Endothelial cell of umbilical vein (primary cell): ENCODE data around the gene TMCC2.
"Not testable (repeated sequence)": the region's sequence is repeated elsewhere in the genome, so short reads cannot be mapped to it uniquely, and the experiment has no call there.

Experiments used
- EZH2 ChIP-seq: IDR thresholded peaks from 2 replicates; pipeline ENCODE4 v1.6.1; 2012; ENCODE audit warnings: borderline replicate concordance, low read depth, mild to moderate bottlenecking, moderate library complexity, low read length, inconsistent platforms; ENCODE audit not compliant: severe bottlenecking
- GATA2 ChIP-seq: IDR thresholded peaks from 2 replicates; pipeline ENCODE4 v1.7.0; 2011; ENCODE audit warnings: low read depth, mild to moderate bottlenecking, moderate library complexity, mixed read lengths, low read length; ENCODE audit not compliant: insufficient read length, insufficient read depth
- POLR2AphosphoS5 ChIP-seq: IDR thresholded peaks from 2 replicates; pipeline ENCODE4 v1.6.1; 2012; ENCODE audit warnings: low read depth, mild to moderate bottlenecking, control low read depth, low read length, moderate library complexity; ENCODE audit not compliant: insufficient read depth
- TF ChIP-seq, protein P1 (sequence below), 2 donors: IDR thresholded peaks; 1 replicate in 1 of 2; 2 replicates in 1 of 2; pipeline ENCODE4 v1.5.1; 2011; ENCODE audit warnings: low read length in 2 of 2, mild to moderate bottlenecking in 2 of 2, moderate library complexity in 2 of 2, control low read depth in 1 of 2, inconsistent platforms in 1 of 2, low read depth in 1 of 2; ENCODE audit not compliant: insufficient read depth in 1 of 2; ENCODE audit errors: extremely low read depth in 1 of 2

GRCh38 chr1:205180331-205180730 lies 47.4 kb upstream of the TMCC2 start:
- TF ChIP-seq, protein P1, sequence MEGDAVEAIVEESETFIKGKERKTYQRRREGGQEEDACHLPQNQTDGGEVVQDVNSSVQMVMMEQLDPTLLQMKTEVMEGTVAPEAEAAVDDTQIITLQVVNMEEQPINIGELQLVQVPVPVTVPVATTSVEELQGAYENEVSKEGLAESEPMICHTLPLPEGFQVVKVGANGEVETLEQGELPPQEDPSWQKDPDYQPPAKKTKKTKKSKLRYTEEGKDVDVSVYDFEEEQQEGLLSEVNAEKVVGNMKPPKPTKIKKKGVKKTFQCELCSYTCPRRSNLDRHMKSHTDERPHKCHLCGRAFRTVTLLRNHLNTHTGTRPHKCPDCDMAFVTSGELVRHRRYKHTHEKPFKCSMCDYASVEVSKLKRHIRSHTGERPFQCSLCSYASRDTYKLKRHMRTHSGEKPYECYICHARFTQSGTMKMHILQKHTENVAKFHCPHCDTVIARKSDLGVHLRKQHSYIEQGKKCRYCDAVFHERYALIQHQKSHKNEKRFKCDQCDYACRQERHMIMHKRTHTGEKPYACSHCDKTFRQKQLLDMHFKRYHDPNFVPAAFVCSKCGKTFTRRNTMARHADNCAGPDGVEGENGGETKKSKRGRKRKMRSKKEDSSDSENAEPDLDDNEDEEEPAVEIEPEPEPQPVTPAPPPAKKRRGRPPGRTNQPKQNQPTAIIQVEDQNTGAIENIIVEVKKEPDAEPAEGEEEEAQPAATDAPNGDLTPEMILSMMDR (IDR thresholded peaks at IDR 0.05; ENCODE audit: extremely low read depth in 1 of 2, insufficient read depth in 1 of 2, low read depth in 1 of 2, low read length in 2 of 2): not testable (repeated sequence)
- not testable (repeated sequence) for TF ChIP-seq EZH2, POLR2AphosphoS5, GATA2
